ENCODE measurements around the gene TGFB1I1.
A peak's percentile ranks its signal among the peaks of the same experiment; 100 is the strongest.
"Not testable (repeated sequence)": the region's sequence is repeated elsewhere in the genome, so short reads cannot be mapped to it uniquely, and the experiment has no call there.

The TGFB1I1 gene

GRCh38 chr16:31471241-31471874, 594 bp upstream of the TGFB1I1 start:
- DNase-seq (ENCODE audit: low read depth) = no peak

- DNase-seq (ENCODE audit: low read depth) = no peak
Observed at GRCh38 chr16:31472709-31473203, 804 bp downstream of the TGFB1I1 start.

- DNase-seq (ENCODE audit: low read depth) = no peak
Observed at GRCh38 chr16:31473264-31473984, 1.5 kb downstream of the TGFB1I1 start.

- DNase-seq (ENCODE audit: low read depth) = no peak
Observed at GRCh38 chr16:31474173-31474714, 2.3 kb downstream of the TGFB1I1 start.

GRCh38 chr16:31474773-31475738, 3.1 kb downstream of the TGFB1I1 start:
- no peak for DNase-seq (ENCODE audit: low read depth)

- no peak for DNase-seq (ENCODE audit: low read depth)
Observed at GRCh38 chr16:31475946-31476302, 4.0 kb downstream of the TGFB1I1 start.

- DNase-seq (ENCODE audit: low read depth) = peak; percentile 80
Observed at GRCh38 chr16:31476303-31477219, 4.6 kb downstream of the TGFB1I1 start.

GRCh38 chr16:31477220-31478216, 5.6 kb downstream of the TGFB1I1 start:
- DNase-seq (ENCODE audit: low read depth) = no peak

- no peak for DNase-seq (ENCODE audit: low read depth)
Observed at GRCh38 chr16:31478956-31479355, 7.0 kb downstream of the TGFB1I1 start.

- no peak for DNase-seq (ENCODE audit: low read depth)
Observed at GRCh38 chr16:31479751-31480150, 7.8 kb downstream of the TGFB1I1 start.

- DNase-seq (ENCODE audit: low read depth) = no peak
Observed at GRCh38 chr16:31480851-31481536, 9.0 kb downstream of the TGFB1I1 start.

- no peak for DNase-seq (ENCODE audit: low read depth)
Observed at GRCh38 chr16:31483081-31483480, 11.1 kb downstream of the TGFB1I1 start, which contains the start of gene SLC5A2. SLC5A2 (plus strand) TSS chr16:31483123; CDS start chr16:31483137, 14 bp downstream.

- not testable (repeated sequence) for DNase-seq (ENCODE audit: low read depth)
Observed at GRCh38 chr16:31484048-31484447, 12.1 kb downstream of the TGFB1I1 start.

- DNase-seq (ENCODE audit: low read depth) = no peak
Observed at GRCh38 chr16:31484491-31485171, 12.7 kb downstream of the TGFB1I1 start.

- no peak for DNase-seq (ENCODE audit: low read depth)
Observed at GRCh38 chr16:31485571-31485970, 13.6 kb downstream of the TGFB1I1 start.

GRCh38 chr16:31486045-31486444, 14.1 kb downstream of the TGFB1I1 start:
- DNase-seq (ENCODE audit: low read depth) = no peak

- DNase-seq (ENCODE audit: low read depth) = no peak
Observed at GRCh38 chr16:31487071-31487719, 15.2 kb downstream of the TGFB1I1 start.
